IPS-NIHi7 (cell line): ENCODE measurements around the gene ZMPSTE24.

Experiments
- DNase-seq: peaks from one replicate; pipeline ENCODE4 v3.0.0; 2012; ENCODE audit warnings: mixed read lengths; ENCODE audit errors: extremely low spot score

ZMPSTE24 gene

GRCh38 chr1:40258445-40258769, 371 bp downstream of the ZMPSTE24 start:
- peak; percentile 27 for DNase-seq

DNA sequence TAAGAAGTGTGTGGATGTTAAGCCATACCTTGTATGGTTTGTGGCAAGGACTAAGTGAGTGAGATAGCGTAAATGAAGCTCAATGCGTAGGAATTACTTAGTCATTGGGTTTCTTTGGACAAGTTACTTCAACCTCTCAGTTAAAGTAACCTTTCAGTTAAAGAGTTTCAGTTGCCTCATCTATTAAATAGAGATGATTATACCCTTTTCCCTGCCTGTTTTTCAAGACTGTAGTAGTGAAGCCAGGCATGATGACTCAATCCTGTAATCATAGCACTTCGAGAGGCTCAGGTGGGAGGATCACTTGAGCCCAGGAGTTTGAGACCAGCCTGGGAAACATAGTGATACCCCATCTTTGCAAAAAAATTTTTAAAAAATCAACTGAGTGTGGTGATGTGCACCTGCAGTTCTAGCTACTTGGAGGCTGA, 6.3 kb downstream of the ZMPSTE24 start:
- DNase-seq, result no peak

DNA sequence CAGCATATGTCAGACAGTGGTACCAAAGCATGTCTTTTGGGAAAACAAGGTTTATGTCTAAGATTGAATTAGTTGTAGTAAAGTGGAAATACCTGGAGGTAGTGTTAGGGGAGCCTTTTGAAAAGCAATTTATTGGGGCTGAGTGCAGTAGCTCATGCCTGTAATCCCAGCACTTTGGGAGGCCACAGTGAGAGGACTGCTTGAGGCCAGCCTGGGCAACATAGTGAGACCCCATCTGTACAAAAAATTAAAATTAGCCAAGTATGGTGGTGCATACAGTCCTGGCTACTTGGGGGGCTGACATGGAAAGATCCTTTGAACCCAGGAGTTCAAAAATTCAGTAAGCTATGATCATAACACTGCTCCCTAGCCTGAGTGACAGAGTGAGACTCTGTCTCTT, 7.3 kb downstream of the ZMPSTE24 start:
- DNase-seq, result no peak

DNA sequence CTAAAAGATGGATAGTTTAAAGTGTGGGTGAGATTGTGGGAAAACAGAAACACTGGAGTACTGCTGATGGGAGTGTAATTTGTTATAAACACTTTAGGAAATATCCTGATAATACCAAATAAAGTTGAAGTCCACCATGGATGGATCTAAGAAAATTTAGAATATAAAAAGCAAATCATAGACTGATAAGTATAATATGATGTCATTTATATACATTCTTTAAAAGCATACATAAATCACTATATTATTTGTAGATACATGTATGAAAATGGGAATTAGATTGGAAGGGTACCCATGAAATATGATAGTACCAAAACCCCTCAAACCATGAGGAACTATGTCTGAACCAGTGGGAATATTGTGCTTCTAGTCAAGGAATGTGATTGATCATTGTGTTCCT, 7.9 kb downstream of the ZMPSTE24 start:
- DNase-seq, result no peak

GRCh38 chr1:40266786-40267535, 8.9 kb downstream of the ZMPSTE24 start:
- DNase-seq, result no peak

- DNase-seq, result no peak
Measured at GRCh38 chr1:40267767-40268187, 9.7 kb downstream of the ZMPSTE24 start.

DNA sequence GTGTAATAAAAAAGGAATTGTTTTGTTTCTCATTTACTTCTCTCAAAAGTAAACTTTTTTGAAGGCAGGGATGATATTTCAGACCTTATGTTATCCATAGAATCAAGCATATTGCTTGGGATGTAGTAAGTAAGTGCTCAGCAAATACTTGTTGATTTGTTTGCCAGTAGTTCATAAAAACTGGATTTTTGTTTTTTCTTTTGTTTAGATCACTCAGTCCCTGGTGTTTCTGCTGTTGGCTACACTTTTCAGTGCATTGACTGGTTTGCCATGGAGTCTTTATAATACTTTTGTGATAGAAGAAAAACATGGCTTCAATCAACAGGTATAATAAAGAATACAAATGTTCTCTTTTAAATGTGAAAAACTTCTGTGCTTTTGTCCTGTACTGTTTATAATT, 10.2 kb downstream of the ZMPSTE24 start:
- no peak for DNase-seq

DNA sequence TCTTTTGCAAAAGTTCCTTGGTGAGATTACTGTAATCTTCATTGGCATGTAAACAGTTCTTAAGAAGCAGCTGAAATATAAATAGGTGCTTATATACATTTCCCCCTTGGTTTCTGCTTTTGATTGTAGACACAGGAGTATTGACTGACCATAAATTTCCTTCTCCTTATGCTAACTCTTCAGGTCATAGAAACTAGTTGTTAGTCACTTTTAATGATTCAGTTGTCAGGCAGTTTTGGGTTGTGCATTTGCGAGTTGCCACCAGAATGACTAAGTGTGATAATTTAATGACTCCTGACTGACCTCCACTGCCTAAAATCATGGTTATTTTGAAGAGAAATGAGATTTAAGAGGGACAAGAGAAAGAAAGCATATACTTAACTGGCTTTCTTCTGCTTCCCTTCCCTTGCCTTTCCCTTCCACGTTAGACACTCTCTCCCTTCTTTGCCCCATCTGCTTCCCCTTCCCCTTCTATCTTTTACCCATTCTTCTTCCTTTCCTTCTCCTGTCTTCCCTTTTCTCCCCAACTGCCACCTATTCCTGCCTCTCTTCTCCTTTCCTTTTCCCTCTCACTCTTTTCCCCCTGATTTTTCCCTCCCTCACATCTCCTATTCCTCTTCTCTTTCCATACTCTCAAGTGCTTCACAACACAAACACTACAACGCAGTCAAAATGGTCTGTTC, 12.3 kb downstream of the ZMPSTE24 start:
- no peak for DNase-seq

DNA sequence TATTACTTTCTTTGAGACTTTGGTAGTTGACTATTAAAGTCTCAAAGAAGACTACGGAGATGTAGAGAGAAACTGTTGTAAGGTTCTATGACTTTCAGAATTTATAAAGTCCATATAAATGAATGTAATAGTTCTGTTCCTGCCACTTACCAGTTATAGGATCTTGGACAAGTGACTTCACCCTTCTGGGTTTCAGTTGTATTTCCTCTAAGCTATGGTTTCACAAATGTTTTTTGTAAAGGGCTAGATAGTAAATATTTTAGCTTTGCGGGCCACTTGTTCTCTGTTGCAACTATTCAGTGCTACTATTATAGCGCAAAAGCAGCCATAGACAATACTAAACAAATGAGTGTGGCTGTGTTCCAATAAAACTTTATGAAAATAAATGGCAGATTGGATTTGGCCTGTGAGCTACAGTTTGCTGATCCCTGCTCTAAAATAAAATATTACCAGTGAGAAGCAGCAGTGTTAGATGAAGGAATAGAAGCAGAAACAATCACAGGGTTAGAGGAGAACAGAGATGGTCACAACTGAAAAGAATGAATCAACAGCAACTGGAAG, 14.7 kb downstream of the ZMPSTE24 start:
- DNase-seq, result no peak

GRCh38 chr1:40273547-40274166, 15.6 kb downstream of the ZMPSTE24 start:
- DNase-seq, result no peak

DNA sequence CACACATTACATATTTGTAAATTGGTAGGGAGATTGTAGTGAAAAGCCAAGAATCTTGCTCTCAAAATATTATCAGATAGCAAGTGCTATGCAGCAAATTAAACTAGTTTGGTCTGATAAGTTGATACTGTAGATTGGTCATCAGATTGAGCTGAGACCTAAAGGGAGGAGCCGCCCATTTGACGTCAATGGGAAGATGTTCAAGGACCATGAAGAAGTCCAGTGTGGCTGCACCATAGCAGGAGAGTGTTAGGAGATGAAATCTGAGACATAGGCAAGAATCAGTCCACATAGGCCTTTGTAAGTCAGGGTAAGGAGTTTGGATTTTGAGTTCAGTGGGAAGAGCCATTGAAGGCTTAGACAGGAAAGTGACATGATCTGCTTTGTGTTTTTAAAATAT, 16.3 kb downstream of the ZMPSTE24 start:
- no peak for DNase-seq

GRCh38 chr1:40276122-40276521, 18.1 kb downstream of the ZMPSTE24 start:
- no peak for DNase-seq

GRCh38 chr1:40281853-40282252, 23.8 kb downstream of the ZMPSTE24 start:
- no peak for DNase-seq

DNA sequence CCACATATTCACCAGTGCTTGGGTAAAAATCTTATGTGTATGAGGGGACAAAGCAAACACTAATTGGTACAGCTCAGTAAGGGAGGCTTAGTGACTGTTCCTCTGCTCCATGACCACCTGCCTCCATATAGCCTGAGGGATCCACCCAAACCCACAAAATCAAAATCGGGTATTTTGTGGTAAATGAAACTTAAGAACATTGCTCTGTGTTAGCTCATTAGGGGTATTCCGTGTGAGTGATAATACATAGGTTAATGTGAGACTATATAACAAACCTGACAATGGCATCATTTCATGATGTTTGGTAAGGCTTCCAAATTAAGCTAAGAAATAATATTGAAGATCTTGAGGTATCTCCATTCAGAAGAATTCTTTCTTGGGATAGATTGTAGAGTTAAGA, 33.3 kb downstream of the ZMPSTE24 start:
- no peak for DNase-seq

- no peak for DNase-seq
Measured at GRCh38 chr1:40299366-40300248, 41.6 kb downstream of the ZMPSTE24 start.

DNA sequence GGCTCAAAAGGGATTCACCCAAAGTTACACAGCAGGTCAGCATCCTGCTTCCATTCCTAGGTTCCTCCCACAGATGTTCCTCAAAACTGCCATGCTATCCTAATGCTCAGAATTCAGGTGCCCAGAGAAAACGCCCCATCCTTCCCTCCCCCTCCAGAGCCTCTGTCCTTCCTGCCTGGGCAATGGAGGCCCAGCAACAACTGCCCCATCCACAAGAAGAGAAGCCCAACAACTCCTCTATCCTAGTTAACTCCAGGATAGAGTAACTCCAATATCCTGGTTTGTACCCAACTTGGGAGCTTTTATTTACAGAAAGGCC, 42.2 kb downstream of the ZMPSTE24 start:
- DNase-seq, result no peak

DNA sequence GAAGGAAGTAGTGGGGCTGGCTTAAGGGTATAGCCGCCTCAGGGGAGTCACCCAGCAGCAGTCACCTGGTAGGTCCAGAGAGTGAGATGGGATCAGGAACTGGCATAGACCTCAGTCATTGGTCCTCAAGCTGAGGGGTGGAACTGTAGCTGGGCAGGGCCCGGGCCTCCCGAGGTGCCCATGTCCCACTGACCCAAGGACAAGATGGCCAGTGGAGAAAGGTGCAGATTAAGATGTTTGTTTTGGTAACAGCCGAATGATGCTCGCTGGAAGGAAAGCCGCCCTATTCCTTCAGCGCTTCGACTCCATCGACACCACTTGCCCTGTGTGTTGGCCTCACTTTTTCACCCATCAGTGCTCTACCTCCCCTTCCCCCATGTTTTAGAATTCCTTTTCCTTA, 42.6 kb downstream of the ZMPSTE24 start:
- DNase-seq, result no peak

DNA sequence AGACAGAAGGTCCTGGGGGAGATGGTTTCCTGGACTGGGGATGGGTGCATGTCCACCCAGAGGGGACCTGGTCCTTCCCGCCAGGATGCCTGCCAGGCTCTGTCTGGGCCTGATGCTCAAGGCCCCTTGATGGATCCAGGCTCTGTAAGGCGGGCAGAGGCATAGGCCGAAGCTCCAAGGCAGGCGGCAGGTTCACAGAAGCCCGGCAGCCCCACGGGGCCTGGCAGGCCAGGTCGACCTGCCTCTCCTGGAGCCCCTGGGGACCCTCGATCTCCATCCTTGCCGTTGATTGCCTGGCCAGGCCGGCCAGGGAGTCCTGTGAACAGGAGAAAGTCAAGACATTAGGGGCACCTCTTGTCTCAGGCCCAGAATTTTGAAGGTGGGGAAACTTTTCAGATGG, 43.0 kb downstream of the ZMPSTE24 start:
- DNase-seq, result no peak

DNA sequence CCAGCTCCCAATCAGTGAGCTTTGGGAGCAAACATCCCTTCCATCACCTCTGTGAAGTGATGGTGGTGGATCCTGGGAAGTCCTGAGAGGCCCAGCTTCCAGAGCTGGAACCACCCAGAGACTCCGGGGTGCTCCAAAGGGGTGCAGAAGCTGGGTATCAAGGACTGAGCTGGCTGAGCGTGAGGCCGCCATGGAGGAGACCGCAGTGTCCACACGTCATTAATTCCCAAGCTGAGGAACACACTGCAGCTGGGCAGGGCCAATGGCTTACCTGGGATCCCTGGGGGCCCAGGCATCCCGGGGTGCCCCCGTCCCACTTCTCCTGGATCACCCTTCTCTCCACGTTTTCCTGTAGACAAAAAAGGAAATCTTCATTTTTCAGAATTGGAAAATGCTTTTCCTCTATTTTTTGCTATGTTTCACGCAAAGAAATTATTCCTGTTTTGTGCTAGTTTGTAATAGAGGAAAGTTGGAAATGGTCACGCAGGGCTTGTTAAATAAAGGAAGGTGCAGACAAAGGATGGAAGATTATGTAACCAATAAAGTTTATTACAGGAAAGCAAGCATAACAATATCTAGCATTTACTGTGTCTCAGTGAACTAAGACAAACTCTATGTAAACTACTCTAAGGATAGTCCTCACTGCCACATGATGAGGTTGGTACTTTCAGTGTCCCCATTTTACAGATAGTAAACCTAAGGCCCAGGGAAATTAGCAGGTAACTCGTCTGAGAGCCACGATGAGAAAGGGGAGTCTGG, 43.7 kb downstream of the ZMPSTE24 start:
- DNase-seq, result no peak

DNA sequence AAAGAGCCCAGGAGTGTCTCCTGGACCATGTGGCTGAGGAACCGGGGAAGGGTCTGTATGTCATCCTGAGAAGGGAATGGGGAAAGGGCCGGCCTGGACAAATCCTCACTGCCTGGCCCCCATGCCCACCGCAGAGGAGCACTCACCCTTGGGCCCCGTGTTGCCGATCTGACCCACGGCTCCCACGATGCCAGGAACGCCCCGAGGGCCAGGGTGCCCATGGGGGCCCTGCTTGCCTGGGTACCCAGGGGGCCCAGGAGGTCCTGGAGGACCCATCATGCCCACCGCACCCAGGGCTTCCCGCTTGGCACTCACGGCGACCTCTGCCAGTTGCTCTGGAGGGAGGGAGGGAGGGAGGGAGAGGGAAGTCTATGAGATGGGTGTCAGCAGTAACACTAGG, 44.4 kb downstream of the ZMPSTE24 start:
- no peak for DNase-seq

DNA sequence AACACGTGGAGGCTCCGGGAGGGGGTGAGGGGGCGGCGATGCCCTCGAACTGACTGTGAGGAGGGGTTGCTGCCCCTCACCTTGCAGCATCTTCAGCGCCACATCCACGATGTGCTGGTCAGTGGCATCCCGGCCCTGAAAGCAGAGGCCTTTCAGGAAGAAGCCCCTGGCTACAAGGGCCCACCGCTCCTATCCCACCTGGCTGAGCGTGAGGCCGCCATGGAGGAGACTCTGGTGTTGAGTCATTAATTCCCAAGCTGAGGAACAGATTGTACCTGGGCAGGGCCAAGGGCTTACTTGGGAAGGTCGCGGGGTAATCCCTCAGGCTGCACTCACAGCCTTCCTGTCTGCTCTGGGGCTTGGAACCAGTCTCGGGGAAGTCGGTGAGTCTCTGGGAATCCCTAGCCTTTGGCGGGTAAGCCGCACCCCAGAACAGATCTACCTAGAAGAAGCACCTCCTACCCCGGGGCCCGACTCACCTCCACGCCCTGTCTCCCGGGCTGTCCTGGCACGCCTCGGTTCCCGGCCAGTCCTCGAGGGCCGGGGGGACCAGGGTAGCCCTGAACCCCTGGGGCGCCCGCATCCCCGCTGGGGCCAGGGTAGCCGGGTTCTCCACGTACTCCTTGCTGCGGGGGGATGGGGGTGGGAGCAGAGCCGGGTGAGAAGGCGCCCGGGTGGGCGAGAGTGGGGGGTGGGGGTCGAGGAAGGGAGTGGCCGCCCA, 45.2 kb downstream of the ZMPSTE24 start:
- no peak for DNase-seq
